GM12891 (cell line): ENCODE measurements around the gene SLC6A12.

Source experiments
- DNase-seq: peaks from one replicate; pipeline ENCODE4 v3.0.0; 2011; ENCODE audit warnings: low spot score; ENCODE audit not compliant: insufficient read length
- FAIRE-seq: peaks from 2 replicates; lab custom pipeline; 2011; peaks lifted over from hg19 to GRCh38; lab: Jason Lieb, UNC
- PAX5 ChIP-seq: IDR thresholded peaks from 2 replicates; pipeline ENCODE4 v1.6.1; 2011; ENCODE audit warnings: low read length, moderate library complexity, mild to moderate bottlenecking; ENCODE audit not compliant: insufficient read depth, severe bottlenecking
- POLR2A ChIP-seq: IDR thresholded peaks from 2 replicates; pipeline ENCODE4 v1.6.1; 2011; ENCODE audit warnings: low read depth, low read length, control low read depth
- POLR2AphosphoS5 ChIP-seq: IDR thresholded peaks from 2 replicates; pipeline ENCODE4 v1.6.1; 2011; ENCODE audit warnings: low read depth, low read length, control low read depth
- POU2F2 ChIP-seq: IDR thresholded peaks from 2 replicates; pipeline ENCODE4 v1.6.1; 2011; ENCODE audit warnings: low read depth, mild to moderate bottlenecking, control low read depth, low read length, moderate library complexity
- SPI1 ChIP-seq: IDR thresholded peaks from 2 replicates; pipeline ENCODE4 v1.6.1; 2011; ENCODE audit warnings: low read depth, low read length, control low read depth
- TAF1 ChIP-seq: IDR thresholded peaks from 2 replicates; pipeline ENCODE4 v1.6.1; 2011; ENCODE audit warnings: low read depth, low read length, control low read depth

Gene SLC6A12

GRCh38 chr12:210277-211141, 3.4 kb downstream of the SLC6A12 start:
- DNase-seq (no peak), FAIRE-seq (no peak)
- TF ChIP-seq PAX5 = no peak
- TF ChIP-seq SPI1 = no peak
- TF ChIP-seq POLR2A = no peak
- TF ChIP-seq POLR2AphosphoS5 = no peak

- no peak for TF ChIP-seq TAF1
- no peak for TF ChIP-seq SPI1
- TF ChIP-seq POU2F2 = no peak
- TF ChIP-seq POLR2A = no peak
- no peak for TF ChIP-seq POLR2AphosphoS5
- TF ChIP-seq PAX5 = no peak
- FAIRE-seq = no peak
- DNase-seq = no peak
These were observed 4.1 kb downstream of the SLC6A12 start for GRCh38 chr12:209851-210250.

GRCh38 chr12:209246-209645, 4.7 kb downstream of the SLC6A12 start:
- DNase-seq (no peak), FAIRE-seq (no peak)
- TF ChIP-seq TAF1 (no peak), POLR2A (no peak), SPI1 (no peak), POU2F2 (no peak), POLR2AphosphoS5 (no peak), PAX5 (no peak)

- DNase-seq (no peak), FAIRE-seq (no peak)
- TF ChIP-seq PAX5 (no peak), POLR2A (no peak), POU2F2 (no peak), POLR2AphosphoS5 (no peak), TAF1 (no peak), SPI1 (no peak)
These were observed 5.1 kb downstream of the SLC6A12 start for GRCh38 chr12:208813-209212.

- FAIRE-seq = no peak
- DNase-seq = no peak
- TF ChIP-seq POU2F2 = no peak
- no peak for TF ChIP-seq SPI1
- no peak for TF ChIP-seq POLR2A
- no peak for TF ChIP-seq PAX5
- TF ChIP-seq TAF1 = no peak
- no peak for TF ChIP-seq POLR2AphosphoS5
These were observed 6.2 kb downstream of the SLC6A12 start for GRCh38 chr12:207804-208203.

- DNase-seq (no peak), FAIRE-seq (no peak)
- no peak for TF ChIP-seq TAF1
- TF ChIP-seq POLR2A = no peak
- TF ChIP-seq POU2F2 = no peak
- TF ChIP-seq PAX5 = no peak
- TF ChIP-seq POLR2AphosphoS5 = no peak
- no peak for TF ChIP-seq SPI1
These were observed 7.1 kb downstream of the SLC6A12 start for GRCh38 chr12:206746-207440.

- DNase-seq (no peak), FAIRE-seq (no peak)
- no peak for TF ChIP-seq POLR2A
- TF ChIP-seq TAF1 = no peak
- no peak for TF ChIP-seq SPI1
- no peak for TF ChIP-seq PAX5
- TF ChIP-seq POLR2AphosphoS5 = no peak
- TF ChIP-seq POU2F2 = no peak
These were observed 8.9 kb downstream of the SLC6A12 start for GRCh38 chr12:205026-205425.

- no peak for FAIRE-seq
- no peak for DNase-seq
- TF ChIP-seq SPI1 = no peak
- TF ChIP-seq POU2F2 = no peak
- no peak for TF ChIP-seq TAF1
- TF ChIP-seq PAX5 = no peak
- no peak for TF ChIP-seq POLR2AphosphoS5
- no peak for TF ChIP-seq POLR2A
These were observed 9.7 kb downstream of the SLC6A12 start for GRCh38 chr12:204261-204678.

- no peak for FAIRE-seq
- no peak for TF ChIP-seq SPI1
- TF ChIP-seq POLR2A = no peak
- TF ChIP-seq POU2F2 = no peak
- no peak for TF ChIP-seq PAX5
- DNase-seq = no peak
These were observed 10.3 kb downstream of the SLC6A12 start for GRCh38 chr12:203462-204260.
